ENCODE data around the gene CCNQ. TPM values are rescaled to one million over a fixed set of nuclear protein-coding genes. Genes with fewer than 3 reads are reported as not detected.

Gene CCNQ
- total and polyA plus RNA-seq, 2 of the 8 experiments (the other 6 are each of a cell fraction or from before 2014, with no cell fraction given) = 16.6 to 32.1 TPM

DNA sequence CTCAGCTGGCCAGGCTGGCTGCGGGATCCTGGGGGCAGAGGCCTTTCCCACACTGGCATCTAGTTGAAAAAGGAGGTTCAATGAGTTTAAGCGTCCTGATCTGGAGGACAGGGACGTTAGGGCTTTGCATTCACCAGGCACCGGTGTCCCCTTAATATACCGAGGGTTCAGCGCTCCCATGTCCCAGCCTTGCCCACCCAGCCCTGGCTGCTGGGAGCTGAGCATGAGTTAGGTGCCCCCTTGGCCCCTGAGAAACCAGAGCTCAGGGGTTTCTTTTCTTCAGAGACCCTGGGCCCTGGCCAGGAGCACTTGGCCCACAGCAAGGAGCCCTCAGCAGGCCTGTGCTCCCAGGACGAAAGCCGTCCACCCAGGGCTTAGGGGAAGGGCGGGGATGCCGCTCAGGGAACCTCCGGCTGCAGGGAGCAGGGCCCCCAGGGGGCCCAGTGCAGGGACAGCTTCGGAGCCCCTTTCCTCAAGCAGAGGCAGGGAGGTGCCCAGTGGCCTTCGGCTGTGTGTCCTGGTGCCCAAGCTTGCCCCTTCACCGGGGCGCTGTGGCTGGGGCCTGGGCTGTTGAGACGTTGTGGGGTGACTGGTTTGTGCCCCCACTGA is 27.2 kb upstream of the CCNQ start:
- Histone ChIP-seq H2BK120ac (replicated peaks; ENCODE audit: low read depth, low read length) (no peak overlapping the region), H3K79me1 (ENCODE audit: low read depth, low read length) (no peaks in the 10 kb centered on the region), H4K8ac (ENCODE audit: extremely low read depth, insufficient read depth, low read length) (no peak overlapping the region), H4K20me1 (replicated peaks in 1 of 2; ENCODE audit: control insufficient read depth in 1 of 2, insufficient read depth in 2 of 2, low read length in 2 of 2) (no peaks in the 10 kb centered on the region), H3K79me2 (ENCODE audit: control insufficient read depth in 1 of 2, insufficient read depth in 2 of 2, low read length in 2 of 2) (no peaks in the 10 kb centered on the region), H3K14ac (ENCODE audit: insufficient read length) (no peak overlapping the region), H3K27ac (ENCODE audit: low read depth, low read length) (no peak overlapping the region), H3K4me3 (ENCODE audit: extremely low read depth in 1 of 4, insufficient read depth in 2 of 4, low read depth in 3 of 4, low read length in 4 of 4) (no peak overlapping the region), H3K36me3 (ENCODE audit: control insufficient read depth in 2 of 4, insufficient read depth in 4 of 4, low read length in 3 of 4) (no peaks in the 10 kb centered on the region), H3K23ac (ENCODE audit: insufficient read length) (no peak overlapping the region), H3K9me3 (ENCODE audit: insufficient read depth in 2 of 2, low read depth in 1 of 2, low read length in 1 of 2) (no peaks in the 10 kb centered on the region), H2BK15ac (ENCODE audit: low read length) (no peak overlapping the region), H2BK20ac (ENCODE audit: low read length) (no peak overlapping the region), H3K9ac (replicated peaks in 1 of 4; ENCODE audit: extremely low read depth in 1 of 4, low read depth in 3 of 4, low read length in 3 of 4) (no peak overlapping the region), H3K4me2 (ENCODE audit: insufficient read depth in 1 of 2, low read depth in 2 of 2, low read length in 2 of 2) (no peak overlapping the region), H3K27me3 (replicated peaks in 1 of 4; ENCODE audit: control insufficient read depth in 3 of 4, extremely low read depth in 1 of 4, insufficient read depth in 3 of 4, low read length in 3 of 4) (no peaks in the 10 kb centered on the region), H2BK12ac (ENCODE audit: low read depth, low read length) (no peak overlapping the region), H4K91ac (replicated peaks; ENCODE audit: insufficient read length, low read length) (no peak overlapping the region), H2BK5ac (ENCODE audit: low read depth, low read length) (no peak overlapping the region), H3K56ac (replicated peaks; ENCODE audit: insufficient read length, low read depth, low read length) (no peak overlapping the region), H3K18ac (ENCODE audit: extremely low read depth, low read length) (no peak overlapping the region), H3K23me2 (ENCODE audit: low read depth, low read length) (no peaks in the 10 kb centered on the region), H2AK5ac (ENCODE audit: low read depth, low read length) (no peak overlapping the region), H4K5ac (ENCODE audit: insufficient read length, low read depth, low read length) (no peak overlapping the region), H3K4me1 (replicated peaks in 1 of 4; ENCODE audit: control insufficient read depth in 3 of 4, insufficient read depth in 4 of 4, low read length in 3 of 4) (peaks cover 0 to 3% (median 0%) of the 10 kb centered on the region in 4 experiments; a peak in 1 of 7 replicates), H3K4ac (replicated peaks; ENCODE audit: insufficient read length, low read depth, low read length) (no peak overlapping the region), H2AFZ (ENCODE audit: low read length) (no peak overlapping the region)
- TF ChIP-seq EGR1 (IDR thresholded peaks at IDR 0.05; ENCODE audit: borderline replicate concordance, low read depth, low read length) (no peak), CHD2 (IDR thresholded peaks at IDR 0.05; ENCODE audit: low read length) (no peak), JUND (IDR thresholded peaks at IDR 0.05; ENCODE audit: low read length) (no peak), EP300 (IDR thresholded peaks at IDR 0.05; ENCODE audit: borderline replicate concordance in 1 of 2, low read depth in 2 of 2, low read length in 2 of 2) (no peak), SIRT6 (IDR thresholded peaks at IDR 0.05; ENCODE audit: low read length) (no peak)
- DNase-seq (ENCODE audit: low read depth in 1 of 2, low spot score in 2 of 2) (no peak), FAIRE-seq (no peak)
- ChIA-PET CTCF (ENCODE audit: partially characterized antibody) (interaction anchor here (0.7 to 1.2 kb wide), 7 partner anchors 9 to 154 kb away, joined by 3 to 4 read pairs (median 3); no protein-coding TSS in a partner anchor), POLR2A (ENCODE audit: partially characterized antibody) (no interaction called here)
- 92% methylated on average over 8 of the region's 16 CpGs; no CpG with 5 or more reads in 1 of the 2 experiments for WGBS, 2 experiments (ENCODE audit: extremely low coverage in 1 of 2, insufficient coverage in 1 of 2, insufficient read length in 1 of 2, insufficient replicate concordance in 2 of 2, low coverage in 1 of 2, low lambda C conversion rate in 2 of 2, missing lambda C conversion rate in 1 of 2)

All from H1 (cell line).